SK-N-SH (cell line): ENCODE data around the gene ZNF148. TPM values are rescaled to one million over a fixed set of nuclear protein-coding genes. Genes with fewer than 3 reads are reported as not detected.

Experiments used
- CTCF ChIA-PET: fragments of 300-600, 350-600 bp; formaldehyde crosslinking; extraction: SDS; loops from one replicate; lab custom pipeline; 2021; lab: Yijun Ruan, JAX
- POLR2A ChIA-PET: fragments of 350-600 bp; sonication (Branson Sonifier 250); formaldehyde crosslinking; extraction: SDS; loops from one replicate; lab custom pipeline; 2020; ENCODE audit warnings: antibody characterized with exemption, inconsistent platforms; lab: Yijun Ruan, JAX
- DNase-seq: peaks from one replicate; pipeline ENCODE4 v3.0.0; 2012
- H2AFZ ChIP-seq: fragments of 200-600 bp; sonication (generic); 2 replicates; pipeline ENCODE4 v1.8.1; 2016; ENCODE audit warnings: antibody characterized with exemption, mild to moderate bottlenecking, low read depth
- H3F3A ChIP-seq: fragments of 200-600 bp; sonication (generic); replicated peaks from 2 replicates; pipeline ENCODE3; 2016; ENCODE audit warnings: antibody characterized with exemption, mild to moderate bottlenecking; ENCODE audit not compliant: insufficient read depth
- H3K27ac ChIP-seq, 2 experiments: fragments of 200-500 bp in 1 of 2; fragments of 200-600 bp in 1 of 2; sonication (Bioruptor generic) in 1 of 2; sonication (generic), shearing (Covaris generic) in 1 of 2; 2 replicates each; pipeline versions ENCODE4 v1.5.1 to v1.6.1; 2014 to 2016; ENCODE audit warnings: low read depth in 2 of 2, inconsistent platforms in 1 of 2, low read length in 1 of 2, mild to moderate bottlenecking in 1 of 2, mixed read lengths in 1 of 2
- H3K27me3 ChIP-seq: fragments of 200-600 bp; sonication (generic), shearing (Covaris generic); 2 replicates; pipeline ENCODE4 v1.6.1; 2016; ENCODE audit warnings: mixed run types; ENCODE audit not compliant: insufficient read depth
- H3K36me3 ChIP-seq, 2 experiments: fragments of 200-500 bp in 1 of 2; fragments of 200-600 bp in 1 of 2; sonication (Bioruptor generic) in 1 of 2; sonication (generic) in 1 of 2; replicated peaks in 1 of 2; 2 replicates each; pipeline versions ENCODE3 to v1.5.1; 2014 to 2016; ENCODE audit warnings: low read length in 1 of 2, mild to moderate bottlenecking in 1 of 2; ENCODE audit not compliant: insufficient read depth in 2 of 2, control insufficient read depth in 1 of 2
- H3K4me1 ChIP-seq, 2 experiments: fragments of 200-500 bp in 1 of 2; fragments of 200-600 bp in 1 of 2; sonication (Bioruptor generic) in 1 of 2; sonication (generic), shearing (Covaris generic) in 1 of 2; 2 replicates each; pipeline versions ENCODE4 v1.5.1 to v1.6.1; 2014 to 2016; ENCODE audit warnings: low read depth in 1 of 2, low read length in 1 of 2, mixed run types in 1 of 2; ENCODE audit not compliant: insufficient read depth in 2 of 2, control insufficient read depth in 1 of 2
- H3K4me2 ChIP-seq: fragments of 200-600 bp; sonication (generic), shearing (Covaris generic); 2 replicates; pipeline ENCODE4 v1.6.1; 2017; ENCODE audit warnings: mixed run types
- H3K4me3 ChIP-seq, 2 experiments: fragments of 200-500 bp in 1 of 2; fragments of 200-600 bp in 1 of 2; sonication (Bioruptor generic) in 1 of 2; sonication (generic), shearing (Covaris generic) in 1 of 2; 2 replicates each; pipeline versions ENCODE4 v1.5.1 to v1.8.1; 2014 to 2016; ENCODE audit warnings: low read depth in 2 of 2, inconsistent platforms in 1 of 2, low read length in 1 of 2, mild to moderate bottlenecking in 1 of 2, mixed read lengths in 1 of 2, moderate library complexity in 1 of 2
- H3K79me2 ChIP-seq: fragments of 200-600 bp; sonication (generic); 2 replicates; pipeline ENCODE4 v1.8.1; 2017; ENCODE audit warnings: mild to moderate bottlenecking; ENCODE audit not compliant: insufficient read depth
- H3K9ac ChIP-seq: fragments of 200-600 bp; sonication (generic); 2 replicates; pipeline ENCODE4 v1.6.1; 2017; ENCODE audit warnings: mixed run types
- H3K9me2 ChIP-seq: fragments of 200-600 bp; sonication (generic); 2 replicates; pipeline ENCODE4 v1.6.1; 2017; ENCODE audit warnings: mixed run types
- H3K9me3 ChIP-seq: fragments of 200-600 bp; sonication (generic); 2 replicates; pipeline ENCODE4 v1.6.1; 2017; ENCODE audit warnings: mixed run types, mild to moderate bottlenecking, moderate library complexity
- H4K20me1 ChIP-seq: fragments of 200-600 bp; sonication (generic); 2 replicates; pipeline ENCODE4 v1.6.1; 2017; ENCODE audit warnings: mild to moderate bottlenecking, mixed run types; ENCODE audit not compliant: insufficient read depth
- EP300 ChIP-seq, 2 experiments: IDR thresholded peaks; 2 replicates each; pipeline versions ENCODE4 v1.4.0 to v1.6.1; 2012; ENCODE audit warnings: borderline replicate concordance in 1 of 2, low read depth in 1 of 2, low read length in 1 of 2
- FOSL2 ChIP-seq: IDR thresholded peaks from 2 replicates; pipeline ENCODE4 v1.4.0; 2012; ENCODE audit warnings: low read depth, mild to moderate bottlenecking, moderate library complexity, borderline replicate concordance
- FOXJ3 ChIP-seq: sonication (generic); formaldehyde crosslinking; IDR thresholded peaks from 2 replicates; pipeline ENCODE4 v1.5.1; 2020; ENCODE audit warnings: mild to moderate bottlenecking, missing genetic modification reagents
- FOXM1 ChIP-seq: IDR thresholded peaks from 2 replicates; pipeline ENCODE4 v1.4.0; 2012; ENCODE audit warnings: low read depth, mild to moderate bottlenecking
- GATA2 ChIP-seq: sonication (generic); formaldehyde crosslinking; IDR thresholded peaks from 2 replicates; pipeline ENCODE4 v1.5.0; 2020; ENCODE audit warnings: mild to moderate bottlenecking, missing genetic modification reagents
- JUND ChIP-seq: IDR thresholded peaks from 2 replicates; pipeline ENCODE4 v1.4.0; 2012
- MEF2A ChIP-seq: IDR thresholded peaks from 2 replicates; pipeline ENCODE4 v1.4.0; 2012; ENCODE audit warnings: low read depth, borderline replicate concordance
- NFIC ChIP-seq: IDR thresholded peaks from 2 replicates; pipeline ENCODE4 v1.4.0; 2012; ENCODE audit warnings: borderline replicate concordance
- PBX3 ChIP-seq: IDR thresholded peaks from 2 replicates; pipeline ENCODE4; 2012
- POLR2AphosphoS5 ChIP-seq: IDR thresholded peaks from 2 replicates; pipeline ENCODE4 v1.6.1; 2012; ENCODE audit warnings: low read depth, low read length
- RAD21 ChIP-seq: IDR thresholded peaks from 2 replicates; pipeline ENCODE4 v1.6.1; 2012; ENCODE audit warnings: mild to moderate bottlenecking, low read length
- RCOR1 ChIP-seq: fragments of 150-350 bp; IDR thresholded peaks from 2 replicates; pipeline ENCODE4 v1.6.1; 2017; ENCODE audit warnings: antibody characterized with exemption, low read length
- SMC3 ChIP-seq: IDR thresholded peaks from 2 replicates; pipeline ENCODE4 v1.6.1; 2012; ENCODE audit warnings: low read depth, low read length, improper control_type of control experiment
- TEAD4 ChIP-seq: IDR thresholded peaks from 2 replicates; pipeline ENCODE4 v1.4.0; 2012; ENCODE audit warnings: mild to moderate bottlenecking, borderline replicate concordance; ENCODE audit not compliant: insufficient read depth
- USF2 ChIP-seq: fragments of 150-350 bp; IDR thresholded peaks from 2 replicates; pipeline ENCODE4 v1.6.1; 2017; ENCODE audit warnings: antibody characterized with exemption, low read length, low read depth, borderline replicate concordance
- WGBS: methylation state at CpG from one replicate; pipeline ENCODE4 v1.1.6; 2017; ENCODE audit warnings: low lambda C conversion rate; 5-methylcytosine and 5-hydroxymethylcytosine counted together
- polyA plus RNA-seq, 3 experiments: library from polyadenylated mRNA; depleted of rRNA; stranded (reverse); fragments of >200 nt; gene quantifications; 2 replicates each; pipeline ENCODE4 v1.2.3, GENCODE V29; 2012
- TF ChIP-seq, protein P1 (sequence below): fragments of 150-350 bp; IDR thresholded peaks from 2 replicates; pipeline ENCODE4 v1.6.1; 2016; ENCODE audit warnings: mild to moderate bottlenecking, low read depth, low read length
- TF ChIP-seq, protein P2 (sequence below): IDR thresholded peaks from 2 replicates; pipeline ENCODE4 v1.4.0; 2012; ENCODE audit warnings: low read depth

ZNF148 gene
- polyA plus RNA-seq, 1 of the 3 experiments (the other 2 are of a cell fraction), result 5.1 TPM

DNA sequence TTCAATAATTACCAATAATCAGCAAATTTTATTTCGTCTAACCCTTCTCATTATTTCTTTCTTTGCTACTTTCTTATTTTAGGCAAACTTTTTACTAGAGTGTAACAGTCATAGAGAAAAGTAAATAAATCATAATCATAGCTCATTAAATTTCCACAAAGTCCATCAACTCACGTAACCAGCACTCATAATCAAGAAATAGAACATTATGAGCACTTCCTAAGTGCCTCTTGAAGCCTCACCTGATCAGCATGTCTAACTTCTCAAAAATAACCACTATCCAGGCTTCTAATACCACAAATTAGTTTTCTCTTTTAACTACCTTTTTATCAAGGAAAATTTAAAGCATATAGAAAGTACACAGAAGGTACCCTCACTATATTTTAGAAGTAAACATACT lies 124.2 kb downstream of the ZNF148 start:
- POLR2A ChIA-PET, result no interaction called here

GRCh38 chr3:125246237-125246636 lies 128.9 kb downstream of the ZNF148 start:
- 95% methylated on average over 1 of the region's 1 CpG for WGBS

More for the DNA sequence above, 124.2 kb downstream of the ZNF148 start:
- Histone ChIP-seq H3K4me1 (no peaks in the 10 kb centered on the region), H3K9ac (no peak overlapping the region), H3K4me3 (no peak overlapping the region), H2AFZ (no peak overlapping the region), H3K27me3 (no peaks in the 10 kb centered on the region)
- CTCF ChIA-PET, result no interaction called here
- TF ChIP-seq POLR2AphosphoS5, result no peak
- no peak for TF ChIP-seq USF2
- no peak for TF ChIP-seq EP300 (IDR thresholded peaks at IDR 0.05; ENCODE audit: borderline replicate concordance in 1 of 2, low read depth in 1 of 2, low read length in 1 of 2)
- TF ChIP-seq RCOR1, result no peak
- TF ChIP-seq MEF2A, result no peak
- no peak for TF ChIP-seq SMC3
- TF ChIP-seq FOSL2, result no peak
- no peak for TF ChIP-seq NFIC
- TF ChIP-seq JUND, result no peak
- no peak for TF ChIP-seq RAD21
- TF ChIP-seq, all 33 proteins: peak for 0
- Histone ChIP-seq H4K20me1 (no peaks in the 10 kb centered on the region), H3K79me2 (0 out of 2 replicates have a peak, but pooled peaks cover 4% of the 10 kb centered on the region), H3K9me3 (no peaks in the 10 kb centered on the region), H3K27ac (no peak overlapping the region), H3F3A (no peaks in the 10 kb centered on the region), H3K9me2 (no peaks in the 10 kb centered on the region), H3K36me3 (peaks cover 9 to 65% of the 10 kb centered on the region in 2 experiments), H3K4me2 (no peak overlapping the region)
- no peak for DNase-seq
- 96% methylated on average over 2 of the region's 2 CpGs for WGBS

More at GRCh38 chr3:125246237-125246636, 128.9 kb downstream of the ZNF148 start:
- no peak overlapping the region for H3K4me3 ChIP-seq
- no peak overlapping the region for H3K27ac ChIP-seq
- no peak overlapping the region for H3K4me2 ChIP-seq
- H3K4me1 ChIP-seq, result no peaks in the 10 kb centered on the region
- CTCF ChIA-PET, result interaction anchor here (1.1 kb wide), 1 partner anchor 25 kb away, joined by 3 read pairs; no protein-coding TSS in a partner anchor
- POLR2A ChIA-PET, result no interaction called here
- no peaks in the 10 kb centered on the region for H4K20me1 ChIP-seq
- H3K79me2 ChIP-seq, result 0 out of 2 replicates have a peak, but pooled peaks cover 4% of the 10 kb centered on the region
- no peak overlapping the region for H2AFZ ChIP-seq
- no peaks in the 10 kb centered on the region for H3K27me3 ChIP-seq
- H3K9me2 ChIP-seq, result no peaks in the 10 kb centered on the region
- no peaks in the 10 kb centered on the region for H3F3A ChIP-seq
- H3K9ac ChIP-seq, result no peak overlapping the region
- no peaks in the 10 kb centered on the region for H3K9me3 ChIP-seq
- TF ChIP-seq EP300 (IDR thresholded peaks at IDR 0.05; ENCODE audit: borderline replicate concordance in 1 of 2, low read depth in 1 of 2, low read length in 1 of 2) (no peak), GATA2 (no peak), PBX3 (no peak), FOXM1 (no peak), TEAD4 (no peak), JUND (no peak), FOXJ3 (CRISPR knock-in tag) (no peak)
- TF ChIP-seq, protein P1, sequence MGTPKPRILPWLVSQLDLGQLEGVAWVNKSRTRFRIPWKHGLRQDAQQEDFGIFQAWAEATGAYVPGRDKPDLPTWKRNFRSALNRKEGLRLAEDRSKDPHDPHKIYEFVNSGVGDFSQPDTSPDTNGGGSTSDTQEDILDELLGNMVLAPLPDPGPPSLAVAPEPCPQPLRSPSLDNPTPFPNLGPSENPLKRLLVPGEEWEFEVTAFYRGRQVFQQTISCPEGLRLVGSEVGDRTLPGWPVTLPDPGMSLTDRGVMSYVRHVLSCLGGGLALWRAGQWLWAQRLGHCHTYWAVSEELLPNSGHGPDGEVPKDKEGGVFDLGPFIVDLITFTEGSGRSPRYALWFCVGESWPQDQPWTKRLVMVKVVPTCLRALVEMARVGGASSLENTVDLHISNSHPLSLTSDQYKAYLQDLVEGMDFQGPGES, result no peak
- TF ChIP-seq, protein P2, sequence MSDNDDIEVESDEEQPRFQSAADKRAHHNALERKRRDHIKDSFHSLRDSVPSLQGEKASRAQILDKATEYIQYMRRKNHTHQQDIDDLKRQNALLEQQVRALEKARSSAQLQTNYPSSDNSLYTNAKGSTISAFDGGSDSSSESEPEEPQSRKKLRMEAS, result no peak
- H3K36me3 ChIP-seq, result peaks cover 7 to 29% of the 10 kb centered on the region in 2 experiments
- DNase-seq, result no peak
